ENCODE measurements around the gene P2RX5.
A peak's percentile ranks its signal among the peaks of the same experiment; 100 is the strongest.
"Not testable (repeated sequence)": the region's sequence is repeated elsewhere in the genome, so short reads cannot be mapped to it uniquely, and the experiment has no call there.

P2RX5 gene

DNA sequence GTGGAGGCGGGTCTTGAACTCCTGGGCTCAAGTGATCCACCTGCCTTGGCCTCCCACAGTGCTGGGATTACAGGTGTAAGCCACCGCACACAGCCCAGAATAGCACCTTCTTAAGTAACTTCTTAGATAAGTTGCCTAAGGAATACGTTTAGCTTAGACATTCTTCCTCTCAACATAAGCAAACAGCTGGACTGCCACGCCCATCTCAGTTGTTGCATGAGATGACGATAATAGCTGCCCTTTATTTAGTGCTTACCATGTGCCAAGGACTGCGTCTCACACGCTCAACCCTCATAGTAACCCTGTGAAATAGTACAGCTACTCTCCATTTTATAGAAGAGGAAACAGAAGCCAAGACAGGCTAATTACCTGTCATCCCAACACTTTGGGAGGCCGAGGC is 39.6 kb upstream of the P2RX5 start:
- no peak for DNase-seq (ENCODE audit: low spot score)

DNA sequence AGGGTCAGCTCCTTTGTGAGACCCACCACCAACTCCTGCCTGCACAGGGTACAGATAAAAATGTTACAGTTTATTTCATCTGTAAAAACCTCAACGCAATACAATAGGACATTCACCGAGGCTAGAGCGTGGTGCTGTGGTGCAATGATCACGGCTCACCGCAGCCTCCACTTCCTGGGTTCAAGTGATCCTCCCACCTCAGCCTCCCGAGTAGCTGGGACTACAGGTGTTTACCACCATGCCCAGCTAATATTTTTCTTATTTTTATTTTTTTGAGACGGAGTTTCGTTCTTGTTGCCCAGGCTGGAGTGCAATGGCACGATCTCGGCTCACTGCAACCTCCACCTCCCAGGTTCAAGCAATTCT is 38.9 kb upstream of the P2RX5 start:
- DNase-seq (ENCODE audit: low spot score): not testable (repeated sequence)

More for the DNA sequence above, 39.6 kb upstream of the P2RX5 start:
- TF ChIP-seq, protein P1, sequence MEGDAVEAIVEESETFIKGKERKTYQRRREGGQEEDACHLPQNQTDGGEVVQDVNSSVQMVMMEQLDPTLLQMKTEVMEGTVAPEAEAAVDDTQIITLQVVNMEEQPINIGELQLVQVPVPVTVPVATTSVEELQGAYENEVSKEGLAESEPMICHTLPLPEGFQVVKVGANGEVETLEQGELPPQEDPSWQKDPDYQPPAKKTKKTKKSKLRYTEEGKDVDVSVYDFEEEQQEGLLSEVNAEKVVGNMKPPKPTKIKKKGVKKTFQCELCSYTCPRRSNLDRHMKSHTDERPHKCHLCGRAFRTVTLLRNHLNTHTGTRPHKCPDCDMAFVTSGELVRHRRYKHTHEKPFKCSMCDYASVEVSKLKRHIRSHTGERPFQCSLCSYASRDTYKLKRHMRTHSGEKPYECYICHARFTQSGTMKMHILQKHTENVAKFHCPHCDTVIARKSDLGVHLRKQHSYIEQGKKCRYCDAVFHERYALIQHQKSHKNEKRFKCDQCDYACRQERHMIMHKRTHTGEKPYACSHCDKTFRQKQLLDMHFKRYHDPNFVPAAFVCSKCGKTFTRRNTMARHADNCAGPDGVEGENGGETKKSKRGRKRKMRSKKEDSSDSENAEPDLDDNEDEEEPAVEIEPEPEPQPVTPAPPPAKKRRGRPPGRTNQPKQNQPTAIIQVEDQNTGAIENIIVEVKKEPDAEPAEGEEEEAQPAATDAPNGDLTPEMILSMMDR (IDR thresholded peaks at IDR 0.05; ENCODE audit: extremely low read depth, missing control alignments): no peak

DNA sequence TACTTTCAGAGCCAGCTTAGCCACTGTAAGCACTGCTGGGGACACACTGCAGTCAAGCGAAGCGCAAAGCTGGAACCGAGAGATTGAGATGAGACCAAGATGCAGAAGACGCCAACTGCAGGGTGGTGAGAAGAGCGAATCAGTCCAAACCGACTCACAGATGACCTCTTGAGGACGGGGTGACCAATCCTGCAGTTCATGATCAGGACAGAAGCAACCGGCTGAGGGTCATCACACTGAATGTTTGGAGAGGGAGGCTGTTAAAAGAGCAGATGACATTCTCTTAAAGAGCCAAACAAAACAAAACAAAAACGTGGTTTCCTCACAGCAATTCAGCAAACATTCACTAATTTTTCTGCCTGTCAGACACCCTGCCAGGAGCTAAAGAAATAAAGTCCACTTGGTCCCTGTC is 36.3 kb upstream of the P2RX5 start:
- peak; percentile 67 for DNase-seq (ENCODE audit: low spot score)
- TF ChIP-seq, protein P1 (IDR thresholded peaks at IDR 0.05; ENCODE audit: extremely low read depth, missing control alignments): peak; percentile 38

DNA sequence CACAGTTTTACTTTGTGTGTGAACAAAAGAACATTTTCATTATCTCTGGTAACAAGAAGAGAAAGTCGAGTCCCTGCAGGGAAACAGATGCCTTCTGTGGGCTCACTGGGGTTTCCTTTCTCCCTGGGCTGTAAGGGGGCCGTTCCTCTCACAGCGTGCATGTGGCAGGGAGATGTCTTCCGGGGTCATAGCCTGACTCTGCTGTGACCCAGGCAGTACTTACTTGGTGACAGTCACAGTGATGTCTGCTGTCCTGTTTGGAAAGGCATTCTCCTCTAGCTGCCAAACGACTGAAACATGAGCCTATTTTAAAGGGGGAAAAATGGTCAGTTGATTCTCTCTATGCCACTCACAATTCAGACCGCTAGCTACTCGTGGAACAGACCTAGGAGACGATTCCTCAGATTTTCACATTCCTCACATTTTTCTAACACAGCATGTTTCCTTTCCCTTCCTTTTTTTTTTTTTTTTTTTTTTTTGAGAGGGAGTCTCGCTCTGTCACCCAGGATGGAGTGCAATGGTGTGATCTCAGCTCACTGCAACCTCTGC is 35.0 kb upstream of the P2RX5 start:
- TF ChIP-seq, protein P1 (IDR thresholded peaks at IDR 0.05; ENCODE audit: extremely low read depth, missing control alignments): no peak
- DNase-seq (ENCODE audit: low spot score): no peak

DNA sequence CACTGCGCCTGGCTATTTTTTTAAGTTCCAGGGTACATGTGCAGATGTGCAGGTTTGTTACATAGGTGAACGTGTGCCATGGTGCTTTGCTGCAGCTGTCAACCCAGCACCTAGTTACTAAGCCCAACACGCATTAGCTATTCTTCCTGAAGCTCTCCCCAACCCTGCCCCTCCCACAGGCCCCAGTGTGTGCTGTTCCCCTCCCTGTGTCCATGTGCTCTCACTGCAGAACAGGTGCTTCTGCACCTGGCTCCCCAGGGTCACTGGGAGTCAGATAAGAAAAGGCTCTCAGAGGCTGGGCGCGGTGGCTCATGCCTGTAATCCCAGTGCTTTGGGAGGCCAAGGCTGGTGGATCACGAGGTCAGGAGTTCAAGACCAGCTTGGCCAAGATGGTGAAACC is 33.9 kb upstream of the P2RX5 start:
- DNase-seq (ENCODE audit: low spot score): no peak

DNA sequence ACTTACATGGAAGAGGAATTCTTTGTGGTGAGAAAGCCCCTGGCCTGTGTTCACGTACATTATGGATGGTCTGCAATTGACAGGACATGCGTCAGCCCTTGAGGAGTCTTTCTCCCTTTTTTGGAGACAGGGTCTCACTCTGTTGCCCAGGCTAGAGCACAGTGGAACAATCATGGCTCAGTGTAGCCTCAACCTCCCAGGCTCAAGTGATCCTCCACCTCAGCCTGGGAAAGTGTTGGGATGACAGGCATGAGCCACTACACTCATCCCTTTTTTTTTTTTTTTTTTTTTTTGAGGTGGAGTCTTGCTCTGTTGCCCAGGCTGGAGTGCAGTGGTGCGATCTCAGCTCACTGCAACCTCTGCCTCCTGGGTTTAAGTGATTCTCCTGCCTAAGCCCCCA is 32.1 kb upstream of the P2RX5 start:
- DNase-seq (ENCODE audit: low spot score): not testable (repeated sequence)

More for the DNA sequence above, 33.9 kb upstream of the P2RX5 start:
- TF ChIP-seq, protein P1 (IDR thresholded peaks at IDR 0.05; ENCODE audit: extremely low read depth, missing control alignments): no peak

DNA sequence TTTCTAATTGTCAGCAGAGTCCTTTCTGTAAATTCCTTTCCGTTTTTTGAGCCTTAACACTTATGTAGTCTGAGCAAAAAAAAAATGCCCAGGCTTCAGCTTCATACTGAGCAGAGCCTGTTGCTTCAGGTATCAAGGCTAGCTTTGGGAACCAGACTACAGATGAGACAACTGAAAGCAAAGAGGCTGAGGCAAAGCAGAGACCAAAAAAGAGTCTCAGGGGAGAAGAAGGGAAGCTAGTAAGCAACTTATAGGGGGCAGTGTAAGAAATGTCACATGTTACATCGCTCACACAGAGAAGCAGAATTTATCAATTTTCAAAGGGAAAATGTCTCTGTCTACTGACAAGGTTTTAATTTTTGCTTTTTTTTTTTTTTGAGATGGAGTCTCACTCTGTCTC is 31.1 kb upstream of the P2RX5 start:
- peak; percentile 48 for DNase-seq (ENCODE audit: low spot score)
- TF ChIP-seq, protein P1 (IDR thresholded peaks at IDR 0.05; ENCODE audit: extremely low read depth, missing control alignments): no peak

DNA sequence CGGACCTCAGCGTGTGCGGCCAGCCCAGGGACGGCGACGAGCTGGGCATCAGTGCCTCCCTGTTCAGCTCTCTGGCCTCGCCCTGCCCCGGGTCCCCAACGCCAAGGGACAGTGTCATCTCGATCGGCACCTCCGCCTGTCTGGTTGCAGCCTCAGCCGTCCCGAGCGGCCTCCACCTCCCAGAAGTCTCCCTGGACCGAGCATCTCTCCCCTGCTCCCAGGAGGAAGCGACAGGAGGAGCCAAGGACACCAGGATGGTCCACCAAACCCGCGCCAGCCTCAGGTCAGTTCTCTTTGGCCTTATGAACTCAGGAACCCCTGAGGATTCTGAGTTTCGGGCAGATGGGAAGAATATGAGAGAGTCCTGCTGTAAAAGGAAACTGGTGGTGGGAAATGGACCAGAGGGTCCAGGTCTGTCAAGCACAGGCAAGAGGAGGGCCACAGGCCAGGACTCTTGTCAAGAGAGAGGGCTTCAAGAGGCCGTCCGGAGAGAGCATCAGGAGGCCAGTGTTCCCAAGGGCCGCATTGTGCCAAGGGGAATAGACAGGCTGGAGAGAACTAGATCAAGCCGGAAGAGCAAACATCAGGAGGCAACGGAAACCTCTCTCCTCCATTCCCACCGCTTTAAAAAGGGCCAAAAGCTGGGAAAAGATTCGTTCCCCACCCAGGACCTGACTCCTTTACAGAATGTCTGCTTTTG is 28.6 kb upstream of the P2RX5 start:
- TF ChIP-seq, protein P1 (IDR thresholded peaks at IDR 0.05; ENCODE audit: extremely low read depth, missing control alignments): no peak
- no peak for DNase-seq (ENCODE audit: low spot score)
